Muscle of arm (tissue), 12 donors: ENCODE measurements around the gene AIFM2. TPM values are rescaled to one million over a fixed set of nuclear protein-coding genes. Genes with fewer than 3 reads are reported as not detected.

Experiments used
- polyA plus RNA-seq, 12 donors: library from polyadenylated mRNA; unstranded; fragments of 120-200 nt; gene quantifications; one replicate each; pipeline ENCODE4 v1.2.1, GENCODE V29; 2013; ENCODE audit not compliant: insufficient read length in 12 of 12

AIFM2 gene
- polyA plus RNA-seq, 12 donors, result 1.7 to 3.5 (median 2.1) TPM; not detected in 2

Other genes with a start within 250 kb of the AIFM2 start
- gene MACROH2A2, start 80.0 kb downstream of the AIFM2 start, polyA plus RNA-seq, result 10 to 100 TPM in 11 of 12 donors, not detected in 1; 13.6 to 36.2 (median 21.3) TPM
- 1 to 10 TPM in 11 of 12 donors, not detected in 1; 3.4 to 9.0 (median 4.5) TPM for gene TYSND1, start 13.9 kb upstream of the AIFM2 start, polyA plus RNA-seq
- gene SAR1A, start 37.7 kb upstream of the AIFM2 start, polyA plus RNA-seq, result 100 to 1,000 TPM in 10 of 12 donors, 10 to 100 TPM in 2; 91.8 to 435 (median 118) TPM
- 100 to 1,000 TPM in 2 of 12 donors, 10 to 100 TPM in 9, not detected in 1; 71.1 to 108 (median 85.4) TPM for gene PPA1, start 100.6 kb upstream of the AIFM2 start, polyA plus RNA-seq
- under 1 TPM in 9 of 12 donors, not detected in 3; 0.04 to 0.23 (median 0.05) TPM for gene NPFFR1, start 151.2 kb upstream of the AIFM2 start, polyA plus RNA-seq
- gene LRRC20, start 249.8 kb upstream of the AIFM2 start, polyA plus RNA-seq, result 100 to 1,000 TPM in 1 of 12 donors, 10 to 100 TPM in 11; 17.7 to 148 (median 36.2) TPM